NCI-H1436 (cell line): Measurements from ENCODE around the gene EEF1E1.
"Not testable (repeated sequence)": the region's sequence is repeated elsewhere in the genome, so short reads cannot be mapped to it uniquely, and the experiment has no call there.

ENCODE experiments used
- DNase-seq: peaks from one replicate; lab custom pipeline; 2025; lab: John Stamatoyannopoulos, UW

Gene EEF1E1

DNA sequence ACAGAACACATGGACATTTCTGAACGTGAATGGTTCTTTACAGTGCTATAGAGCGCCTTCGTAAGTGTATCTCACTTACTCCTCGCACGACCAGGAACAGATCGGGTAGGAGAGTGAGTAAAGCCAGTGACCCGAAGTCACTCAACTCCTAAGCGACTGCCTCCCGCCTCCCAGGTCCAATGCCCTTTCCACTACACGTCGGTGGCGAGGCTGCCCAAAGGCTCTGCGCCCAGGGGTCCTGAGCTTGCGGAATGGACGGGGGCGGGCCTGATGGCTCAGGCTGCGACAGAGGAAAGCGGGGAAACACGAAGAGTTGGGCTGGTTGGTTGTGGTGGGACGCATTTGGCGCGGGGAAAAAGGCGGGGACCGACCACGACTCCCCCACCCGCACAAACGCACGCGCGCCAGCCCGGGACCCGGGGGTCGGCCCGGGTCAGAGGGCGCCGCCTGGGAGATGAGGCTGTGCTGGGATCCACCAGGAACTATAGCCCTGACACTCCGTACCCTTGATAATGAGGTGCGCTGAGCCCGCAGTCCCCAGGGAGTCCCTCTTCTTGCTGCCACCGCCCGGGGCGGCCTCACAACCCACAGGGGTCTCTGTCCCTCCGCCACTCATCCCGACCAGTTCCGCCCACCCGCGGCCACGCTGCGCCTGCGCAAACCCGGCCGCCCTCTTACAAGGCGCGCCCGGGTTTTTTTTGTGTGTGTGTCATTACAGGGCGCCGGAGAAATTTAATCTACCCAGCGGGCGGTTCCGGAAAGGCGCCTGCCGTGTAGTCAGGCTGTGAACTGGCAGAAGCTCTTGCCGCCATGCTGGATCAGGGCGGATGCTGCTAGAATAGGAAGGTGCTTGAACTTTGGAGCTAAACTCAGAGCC lies 38.3 kb downstream of the EEF1E1 start, which contains the start of gene BLOC1S5:
Gene BLOC1S5 (minus strand): TSS at position 629 of the 877 bp plus-strand sequence. CDS start 13 bp downstream, at position 616.
- peak; percentile 96 for DNase-seq

DNA sequence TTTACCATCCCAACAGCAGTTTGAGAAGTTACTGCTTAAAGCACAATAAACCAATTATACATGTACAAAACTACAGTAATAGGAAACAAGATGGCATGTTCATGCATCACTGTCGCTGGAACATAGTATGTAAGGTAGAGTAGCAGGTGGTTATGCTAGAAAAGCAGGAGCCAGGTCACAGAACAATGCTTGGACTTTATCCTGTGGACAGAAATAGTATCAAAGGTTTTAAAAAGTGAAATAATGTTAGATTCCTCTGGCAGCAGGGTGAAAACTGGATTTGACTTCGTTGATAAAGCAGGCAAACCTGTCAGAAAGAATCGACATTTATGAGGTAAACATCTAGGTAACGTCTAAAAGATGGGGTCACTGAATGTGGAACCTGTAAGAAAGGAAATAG lies 40.6 kb downstream of the EEF1E1 start:
- no peak for DNase-seq

DNA sequence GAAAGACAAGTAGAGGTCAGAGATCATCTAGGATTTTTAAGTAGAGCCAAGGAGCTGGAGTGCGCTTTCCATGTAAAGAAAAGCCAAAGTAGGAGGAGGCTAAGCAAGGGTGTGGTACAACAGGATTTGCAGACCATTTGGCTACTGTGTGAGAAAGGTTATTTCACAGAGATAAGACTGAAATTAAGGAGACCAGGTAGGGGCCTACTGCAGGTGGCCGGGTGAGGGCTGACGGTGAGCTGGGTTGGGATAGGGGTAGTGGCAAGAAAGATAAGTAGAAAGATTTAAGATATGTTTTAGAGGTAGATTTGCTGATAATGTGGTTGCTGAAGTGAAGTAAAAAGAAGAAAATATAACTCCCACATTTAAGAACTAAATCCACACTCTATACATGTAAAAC lies 42.0 kb downstream of the EEF1E1 start:
- no peak for DNase-seq

DNA sequence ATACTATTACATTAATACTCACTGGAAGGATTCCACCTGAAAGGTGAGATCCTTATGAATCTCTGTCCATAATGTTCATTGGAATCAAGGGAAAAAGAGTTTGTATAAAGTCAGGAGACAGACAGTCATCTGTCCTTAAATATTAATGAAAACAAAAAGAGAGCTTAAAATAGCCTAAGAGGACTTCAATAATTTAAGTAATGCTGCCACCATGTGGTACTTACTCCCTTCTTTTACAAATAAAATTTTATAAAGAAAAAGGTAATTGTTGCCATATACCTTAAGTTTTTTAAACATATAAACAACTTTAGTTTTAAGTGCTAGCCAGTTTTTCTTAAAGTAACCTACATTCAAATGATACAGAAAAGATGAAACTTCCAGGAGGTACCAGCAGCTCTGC lies 43.2 kb downstream of the EEF1E1 start:
- DNase-seq = no peak

DNA sequence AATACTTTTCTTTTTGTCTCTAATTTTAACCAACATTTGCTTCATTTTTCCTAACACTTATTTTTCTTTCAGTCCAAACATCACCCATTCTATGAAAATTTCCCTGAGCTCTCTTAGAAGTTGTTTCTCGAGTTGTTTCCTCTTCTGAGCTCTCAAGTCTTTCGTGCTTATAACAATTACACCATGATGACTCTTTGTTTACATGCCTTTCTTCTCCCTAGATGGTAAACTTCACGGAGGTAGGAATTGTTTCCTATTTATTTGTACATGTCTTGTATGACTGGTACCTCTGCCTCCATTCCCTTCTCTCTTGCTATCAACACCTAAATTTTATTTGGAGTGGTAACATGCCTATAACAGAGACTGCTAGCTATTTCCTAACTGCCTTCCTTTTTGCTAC lies 44.6 kb downstream of the EEF1E1 start:
- DNase-seq = no peak

DNA sequence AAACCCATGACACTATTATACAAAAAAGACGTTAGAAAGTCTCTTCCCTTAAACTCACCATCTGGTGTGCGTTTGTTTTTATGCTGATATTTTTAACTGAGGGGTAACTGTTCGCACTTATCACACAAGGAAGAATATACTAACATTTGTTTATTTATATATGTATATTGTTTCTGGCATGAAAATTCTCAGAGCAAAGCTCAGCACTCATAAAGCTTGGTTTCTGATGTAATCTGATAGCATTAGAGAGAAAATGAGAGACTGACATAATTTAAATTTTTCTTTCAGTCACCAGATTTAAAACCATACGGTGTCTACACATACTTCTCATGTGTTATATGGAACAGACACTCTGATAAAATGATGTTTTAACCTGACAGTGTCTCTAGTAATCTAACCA lies 45.1 kb downstream of the EEF1E1 start:
- no peak for DNase-seq

DNA sequence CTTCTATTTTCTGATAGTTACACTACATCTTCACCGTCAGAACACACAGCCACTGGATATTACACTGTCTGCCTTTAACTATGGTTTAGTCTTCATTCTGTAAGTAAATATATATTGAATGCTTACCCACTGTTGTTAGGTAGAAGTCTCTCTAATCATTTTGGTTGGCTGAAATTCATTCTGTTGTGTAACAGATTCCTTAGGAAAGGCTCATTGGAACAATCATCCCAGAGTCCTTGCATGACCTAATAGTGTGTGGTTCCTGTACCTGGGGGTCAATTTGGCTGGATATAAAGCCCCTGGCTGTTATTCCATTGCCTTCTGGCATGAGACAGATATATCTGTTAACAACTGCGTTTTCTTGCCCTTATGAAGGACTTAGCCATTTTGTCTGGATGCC lies 48.1 kb downstream of the EEF1E1 start:
- DNase-seq = no peak

DNA sequence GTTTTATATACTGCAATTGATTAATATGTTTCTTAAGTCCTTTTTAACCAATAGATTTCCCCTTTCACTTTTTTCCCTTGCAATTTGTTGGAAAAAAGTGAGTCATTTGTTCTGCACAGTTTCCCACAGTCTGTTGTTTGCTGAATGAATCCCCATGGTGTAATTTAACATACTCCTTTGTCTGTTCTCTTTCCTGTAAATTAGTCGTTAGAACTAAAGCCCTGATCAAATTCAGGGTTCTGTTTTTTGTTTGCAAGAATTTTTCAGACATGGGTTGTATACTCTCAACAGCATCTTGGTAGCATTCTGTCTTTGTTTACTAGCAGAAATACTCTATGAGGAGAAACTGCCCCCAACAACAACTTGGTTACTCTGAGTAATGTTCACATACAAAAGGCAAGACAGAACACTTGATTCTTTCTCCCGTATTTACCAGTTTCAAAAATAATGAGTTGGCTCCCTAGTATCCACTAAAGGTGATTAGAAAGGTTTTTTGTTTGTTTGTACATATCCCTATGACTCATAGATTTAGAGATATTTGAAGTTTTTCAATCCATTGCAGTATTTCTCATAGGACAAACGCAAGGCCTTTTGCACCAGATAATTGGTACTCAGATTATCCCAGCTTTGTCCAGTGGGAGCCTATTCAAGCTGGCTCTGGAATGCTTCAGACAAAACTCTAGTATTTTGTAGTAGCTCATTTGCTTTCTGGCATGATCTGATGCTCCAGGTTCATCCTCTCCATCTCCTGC lies 54.6 kb downstream of the EEF1E1 start:
- DNase-seq = no peak

DNA sequence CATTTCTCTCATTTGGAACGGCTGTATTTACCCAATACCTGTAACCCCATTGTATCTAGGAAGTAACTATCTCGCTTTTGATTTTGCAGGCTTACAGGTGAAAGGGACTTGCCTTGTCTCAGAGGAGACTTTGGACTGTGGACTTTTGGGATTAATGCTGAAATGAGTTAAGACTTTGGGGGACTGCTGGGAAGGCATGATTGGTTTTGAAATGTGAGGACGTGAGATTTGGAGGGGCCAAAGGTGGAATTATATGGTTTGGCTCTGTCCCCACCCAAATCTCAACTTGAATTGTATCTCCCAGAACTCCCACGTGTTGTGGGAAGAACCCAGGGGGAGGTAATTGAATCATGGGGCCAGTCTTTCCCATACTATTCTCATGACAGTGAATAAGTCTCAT lies 56.6 kb downstream of the EEF1E1 start:
- DNase-seq = not testable (repeated sequence)

DNA sequence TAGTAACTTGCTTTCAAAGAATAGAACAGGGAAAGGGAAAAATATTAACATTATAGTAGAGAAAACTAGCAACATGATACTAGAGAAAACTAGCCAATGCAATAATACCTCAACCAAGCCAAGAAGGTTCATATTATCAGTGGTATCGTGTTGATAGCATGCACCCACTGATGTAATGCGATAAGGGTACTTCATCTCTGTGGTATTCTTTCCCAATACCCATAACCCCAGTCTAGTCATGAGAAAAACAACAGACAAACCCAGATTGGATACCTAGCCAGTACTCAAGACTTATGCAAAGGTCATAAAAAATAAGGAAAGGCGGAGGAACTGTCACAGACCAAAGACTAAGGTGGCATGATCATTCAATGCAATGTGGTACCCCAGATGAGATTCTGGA lies 59.1 kb downstream of the EEF1E1 start:
- no peak for DNase-seq

DNA sequence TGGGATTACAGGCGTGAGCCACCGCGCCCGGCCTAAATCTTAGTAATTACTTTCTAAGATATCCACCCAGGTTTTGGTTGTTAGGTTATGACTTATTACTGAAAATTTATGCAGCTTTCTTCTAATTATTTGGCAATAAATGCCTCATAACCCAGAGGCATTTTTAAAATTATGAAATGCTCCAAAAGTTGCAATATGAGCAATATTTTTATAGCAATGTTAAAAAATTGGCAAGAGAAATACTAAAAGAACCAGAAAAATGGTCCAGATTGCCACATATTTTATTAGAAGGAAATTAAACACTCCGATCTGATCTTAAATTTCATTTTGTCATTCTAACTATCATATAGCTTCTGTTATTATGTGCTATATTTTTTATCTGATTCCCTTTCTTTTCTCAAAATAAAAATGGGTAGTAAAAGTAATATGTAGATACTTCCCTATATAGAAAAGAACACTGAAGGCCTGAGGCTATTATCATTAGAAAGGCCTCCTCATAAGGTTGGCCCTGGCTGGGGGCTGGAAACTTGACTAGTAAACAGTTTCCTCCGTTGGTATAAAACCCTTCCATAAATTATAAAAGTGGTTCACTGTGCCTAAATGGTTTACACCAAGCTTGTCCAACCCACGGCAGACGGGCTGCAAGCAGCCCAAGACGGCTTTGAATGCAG lies 60.3 kb downstream of the EEF1E1 start:
- DNase-seq = no peak

DNA sequence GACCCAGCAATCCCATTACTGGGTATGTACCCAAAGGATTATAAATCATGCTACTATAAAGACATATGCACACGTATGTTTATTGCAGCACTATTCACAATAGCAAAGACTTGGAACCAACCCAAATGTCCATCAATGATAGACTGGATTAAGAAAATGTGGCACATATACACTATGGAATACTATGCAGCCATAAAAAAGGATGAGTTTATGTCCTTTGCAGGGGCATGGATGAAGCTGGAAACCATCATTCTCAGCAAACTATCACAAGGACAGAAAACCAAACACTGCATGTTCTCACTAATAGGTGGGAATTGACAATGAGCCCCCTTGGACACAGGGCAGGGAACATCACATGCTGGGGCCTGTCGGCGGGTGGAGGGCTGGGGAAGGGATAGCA lies 68.2 kb downstream of the EEF1E1 start:
- not testable (repeated sequence) for DNase-seq

DNA sequence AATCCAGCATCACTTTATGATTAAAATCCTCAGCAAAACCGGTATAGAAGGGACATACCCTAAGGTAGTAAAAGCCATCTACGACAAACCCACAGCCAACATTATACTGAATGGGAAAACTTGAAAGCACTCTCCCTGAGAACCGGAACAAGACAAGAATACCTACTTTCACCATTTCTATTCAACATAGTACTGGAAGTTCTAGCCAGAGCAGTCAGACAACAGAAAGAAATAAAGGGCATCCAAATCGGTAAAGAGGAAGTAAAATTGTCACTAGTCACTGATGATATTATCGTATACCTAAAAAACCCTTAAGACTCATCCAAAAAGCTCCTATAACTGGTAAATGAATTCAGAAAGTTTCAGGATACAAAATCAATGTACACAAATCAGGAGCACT lies 71.4 kb downstream of the EEF1E1 start:
- DNase-seq = no peak
